ENCODE data around the gene ADGRV1.

- TF ChIP-seq, protein P1, sequence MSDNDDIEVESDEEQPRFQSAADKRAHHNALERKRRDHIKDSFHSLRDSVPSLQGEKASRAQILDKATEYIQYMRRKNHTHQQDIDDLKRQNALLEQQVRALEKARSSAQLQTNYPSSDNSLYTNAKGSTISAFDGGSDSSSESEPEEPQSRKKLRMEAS (IDR thresholded peaks at IDR 0.05; ENCODE audit: low read depth): no peak
- TF ChIP-seq, protein P2, sequence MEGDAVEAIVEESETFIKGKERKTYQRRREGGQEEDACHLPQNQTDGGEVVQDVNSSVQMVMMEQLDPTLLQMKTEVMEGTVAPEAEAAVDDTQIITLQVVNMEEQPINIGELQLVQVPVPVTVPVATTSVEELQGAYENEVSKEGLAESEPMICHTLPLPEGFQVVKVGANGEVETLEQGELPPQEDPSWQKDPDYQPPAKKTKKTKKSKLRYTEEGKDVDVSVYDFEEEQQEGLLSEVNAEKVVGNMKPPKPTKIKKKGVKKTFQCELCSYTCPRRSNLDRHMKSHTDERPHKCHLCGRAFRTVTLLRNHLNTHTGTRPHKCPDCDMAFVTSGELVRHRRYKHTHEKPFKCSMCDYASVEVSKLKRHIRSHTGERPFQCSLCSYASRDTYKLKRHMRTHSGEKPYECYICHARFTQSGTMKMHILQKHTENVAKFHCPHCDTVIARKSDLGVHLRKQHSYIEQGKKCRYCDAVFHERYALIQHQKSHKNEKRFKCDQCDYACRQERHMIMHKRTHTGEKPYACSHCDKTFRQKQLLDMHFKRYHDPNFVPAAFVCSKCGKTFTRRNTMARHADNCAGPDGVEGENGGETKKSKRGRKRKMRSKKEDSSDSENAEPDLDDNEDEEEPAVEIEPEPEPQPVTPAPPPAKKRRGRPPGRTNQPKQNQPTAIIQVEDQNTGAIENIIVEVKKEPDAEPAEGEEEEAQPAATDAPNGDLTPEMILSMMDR (IDR thresholded peaks at IDR 0.05): no peak
These were observed 548.4 kb downstream of the ADGRV1 start for GRCh38 chr5:91106842-91107511.

Data from SK-N-SH (cell line).